LNCAP (cell line): Measurements from ENCODE around the gene PIK3R6.

ENCODE experiments used
- TF ChIP-seq, protein P1 (sequence below): fragments of 450-650 bp; IDR thresholded peaks from 2 replicates; pipeline ENCODE4 v1.5.1; 2017; ENCODE audit warnings: mild to moderate bottlenecking

Gene PIK3R6

DNA sequence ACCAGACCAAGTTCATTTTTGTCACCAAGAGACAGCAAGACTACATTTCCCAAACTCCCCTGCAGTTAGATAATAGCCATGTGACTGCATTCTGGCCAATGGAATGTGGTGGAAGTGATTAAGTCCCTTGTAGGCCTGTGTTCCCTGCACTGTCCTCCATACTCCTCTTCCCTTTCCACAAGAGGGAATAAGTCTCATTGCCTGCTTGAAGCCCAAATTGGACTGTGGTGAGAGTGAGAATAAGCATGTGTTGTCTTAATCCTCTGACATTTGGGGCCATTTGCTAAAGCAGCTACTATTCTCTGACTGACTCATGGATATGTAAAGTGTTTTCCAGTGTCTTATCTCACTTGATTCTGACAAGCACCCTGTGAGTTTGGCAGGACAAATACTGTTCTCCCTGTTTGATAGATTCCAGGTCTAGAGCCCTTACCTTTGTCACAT, 20.7 kb downstream of the PIK3R6 start:
- TF ChIP-seq, protein P1, sequence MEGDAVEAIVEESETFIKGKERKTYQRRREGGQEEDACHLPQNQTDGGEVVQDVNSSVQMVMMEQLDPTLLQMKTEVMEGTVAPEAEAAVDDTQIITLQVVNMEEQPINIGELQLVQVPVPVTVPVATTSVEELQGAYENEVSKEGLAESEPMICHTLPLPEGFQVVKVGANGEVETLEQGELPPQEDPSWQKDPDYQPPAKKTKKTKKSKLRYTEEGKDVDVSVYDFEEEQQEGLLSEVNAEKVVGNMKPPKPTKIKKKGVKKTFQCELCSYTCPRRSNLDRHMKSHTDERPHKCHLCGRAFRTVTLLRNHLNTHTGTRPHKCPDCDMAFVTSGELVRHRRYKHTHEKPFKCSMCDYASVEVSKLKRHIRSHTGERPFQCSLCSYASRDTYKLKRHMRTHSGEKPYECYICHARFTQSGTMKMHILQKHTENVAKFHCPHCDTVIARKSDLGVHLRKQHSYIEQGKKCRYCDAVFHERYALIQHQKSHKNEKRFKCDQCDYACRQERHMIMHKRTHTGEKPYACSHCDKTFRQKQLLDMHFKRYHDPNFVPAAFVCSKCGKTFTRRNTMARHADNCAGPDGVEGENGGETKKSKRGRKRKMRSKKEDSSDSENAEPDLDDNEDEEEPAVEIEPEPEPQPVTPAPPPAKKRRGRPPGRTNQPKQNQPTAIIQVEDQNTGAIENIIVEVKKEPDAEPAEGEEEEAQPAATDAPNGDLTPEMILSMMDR, result no peak

DNA sequence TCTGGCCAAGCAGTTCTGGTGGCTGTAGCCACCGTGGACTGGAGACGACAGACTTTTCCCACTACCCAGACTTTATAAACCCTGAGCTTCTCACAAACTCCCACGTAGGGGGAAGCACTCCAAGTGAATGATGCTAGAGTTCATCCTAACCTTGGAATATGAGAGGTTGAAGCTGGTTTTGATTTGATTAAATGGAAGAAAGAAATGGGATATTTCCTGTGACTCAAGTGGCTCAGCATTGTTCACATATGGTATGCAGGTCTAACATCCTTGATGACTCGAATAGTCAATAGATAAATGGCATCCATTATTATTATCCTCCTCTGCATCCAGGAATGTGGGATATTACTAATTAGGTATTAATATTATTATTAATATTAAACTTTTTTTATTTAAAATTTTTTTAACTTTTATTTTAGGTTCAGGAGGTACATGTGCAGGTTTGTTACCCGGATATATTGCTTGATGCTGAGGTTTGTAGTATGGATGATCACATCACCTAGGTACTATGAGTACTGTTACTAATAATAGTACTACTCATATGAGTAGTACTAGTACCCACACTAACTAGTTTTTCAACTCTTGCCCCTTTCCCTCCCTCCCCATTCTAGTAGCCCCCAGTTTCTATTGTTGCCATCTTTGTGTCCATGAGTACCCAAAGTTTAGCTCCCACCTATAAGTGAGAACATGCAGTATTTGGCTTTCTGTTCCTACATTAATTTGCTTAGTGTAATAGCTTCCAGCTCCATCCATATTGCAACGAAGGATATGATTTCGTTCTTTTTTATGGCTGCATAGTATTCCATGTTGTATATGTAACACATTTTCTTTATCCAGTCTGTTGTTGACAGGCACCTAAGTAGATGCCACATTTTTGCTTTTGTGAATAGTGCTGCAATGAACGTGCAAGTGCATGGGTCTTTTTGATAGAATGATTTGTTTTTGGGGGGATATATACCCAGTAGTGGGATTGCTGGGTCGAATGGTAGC, 22.9 kb downstream of the PIK3R6 start:
- TF ChIP-seq, protein P1, result no peak

DNA sequence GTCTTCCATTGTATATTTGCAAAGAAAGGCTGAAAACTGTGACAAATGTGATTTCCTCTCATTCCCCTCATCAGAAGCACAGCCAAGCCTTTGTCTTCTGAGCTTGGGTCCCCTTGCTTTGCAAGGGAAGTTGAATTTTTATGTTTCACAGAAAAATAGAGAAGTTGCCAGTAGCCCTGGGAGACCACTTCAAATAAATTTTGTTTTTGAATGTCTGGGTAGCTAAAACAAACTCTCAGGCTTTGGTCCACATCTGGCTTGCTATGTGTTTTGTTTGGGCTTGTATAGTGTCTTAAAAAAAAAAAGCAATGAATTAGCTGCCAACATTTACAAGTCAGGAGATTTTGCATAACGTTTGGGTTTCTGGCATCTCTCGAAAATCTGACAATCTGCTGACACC, 24.1 kb downstream of the PIK3R6 start:
- TF ChIP-seq, protein P1, result no peak

DNA sequence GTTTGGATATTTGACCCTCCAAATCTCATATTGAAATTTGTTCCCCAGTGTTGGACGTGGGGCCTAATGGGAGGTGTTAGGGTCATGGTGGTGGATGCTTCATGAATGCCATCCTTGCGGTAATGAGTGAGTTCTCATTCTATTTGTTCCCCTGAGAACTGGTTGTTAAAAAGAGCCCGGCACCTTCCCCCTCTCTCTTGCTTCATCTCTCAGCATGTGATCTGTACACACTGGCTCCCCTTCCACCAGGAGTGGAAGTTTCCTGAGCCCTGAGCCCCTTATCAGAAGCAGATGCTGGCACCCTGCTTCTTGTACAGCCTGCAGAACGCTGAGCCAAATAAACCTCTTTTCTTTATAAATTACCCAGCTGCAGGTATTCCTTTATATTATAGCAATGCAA, 25.6 kb downstream of the PIK3R6 start:
- TF ChIP-seq, protein P1, result no peak

DNA sequence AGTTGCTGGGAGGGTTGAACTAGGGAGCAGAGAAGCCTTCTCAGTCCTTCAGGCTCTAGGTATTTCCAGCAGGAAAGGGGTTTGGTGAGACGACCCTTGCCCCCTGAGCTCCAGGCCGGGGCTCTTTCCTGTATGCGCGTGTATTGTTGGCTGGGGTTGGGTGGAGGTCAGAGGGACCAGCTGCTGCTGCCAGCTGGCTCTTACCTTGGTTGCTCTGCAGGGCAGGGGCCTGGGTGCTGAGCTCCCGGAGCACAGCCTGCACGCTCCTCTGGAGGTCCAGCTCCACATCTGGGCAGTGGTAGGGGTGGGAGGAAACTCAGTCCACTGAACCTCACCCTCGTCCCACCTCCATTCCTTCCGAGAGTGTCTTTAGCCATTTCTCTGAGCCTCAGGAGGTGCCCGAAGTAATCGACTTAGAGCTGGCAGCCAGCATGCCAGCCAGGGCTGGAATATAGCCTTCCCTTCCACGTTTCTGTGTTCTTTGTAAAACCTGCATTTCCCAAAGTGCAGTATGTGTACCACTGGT, 28.0 kb downstream of the PIK3R6 start:
- TF ChIP-seq, protein P1, result no peak

DNA sequence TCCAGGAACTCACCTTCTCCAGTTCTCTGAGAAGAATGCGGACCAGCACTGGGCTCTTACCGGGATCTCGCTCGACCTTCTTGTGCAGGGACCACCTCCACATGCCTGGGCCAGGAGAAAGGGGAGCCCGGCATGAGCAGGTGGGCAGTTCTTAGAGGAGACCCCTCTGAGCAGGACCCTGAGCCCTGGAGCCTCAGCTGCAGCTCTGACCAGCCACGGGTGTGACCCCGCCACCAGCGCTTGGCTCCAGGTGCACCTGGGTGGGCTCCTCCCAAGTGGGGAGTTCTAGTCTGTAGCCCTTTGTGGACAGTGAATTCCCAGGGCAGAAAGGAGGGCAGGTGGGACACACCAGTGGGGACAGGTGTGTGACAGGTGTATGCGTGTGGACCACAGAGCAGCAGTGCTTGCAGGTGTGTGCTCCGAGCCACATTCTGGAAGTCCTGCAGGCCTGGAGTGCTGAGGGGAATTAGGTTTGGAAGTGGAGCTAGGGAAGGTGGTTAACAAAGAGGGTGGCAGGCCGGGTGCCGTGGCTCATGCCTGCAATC, 28.9 kb downstream of the PIK3R6 start:
- TF ChIP-seq, protein P1, result no peak

DNA sequence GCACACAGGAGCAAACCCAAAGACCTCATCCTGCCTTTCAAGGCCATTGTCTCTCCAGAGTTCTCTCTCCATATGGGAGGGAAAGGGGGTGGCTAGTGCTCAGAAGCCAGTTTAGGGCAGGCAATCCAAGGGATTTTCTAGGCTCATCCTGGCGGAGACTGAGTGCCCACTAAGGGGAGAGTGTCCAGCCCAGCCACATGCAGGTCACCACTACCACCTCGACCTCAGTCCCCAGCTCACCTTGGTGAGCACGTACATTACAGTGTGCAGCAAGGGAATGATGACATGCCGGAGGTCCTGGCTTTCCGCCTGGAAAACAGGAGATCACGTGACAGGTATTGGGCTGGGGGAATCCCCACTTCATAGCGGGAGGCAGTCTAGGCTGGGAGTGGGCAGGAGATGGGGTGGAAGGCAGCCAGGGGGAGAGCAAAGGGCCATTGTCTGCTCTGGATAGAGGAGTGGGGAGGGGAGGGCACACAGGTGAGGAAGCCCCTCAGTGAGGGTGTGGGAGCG, 29.9 kb downstream of the PIK3R6 start:
- TF ChIP-seq, protein P1, result no peak
